IPS-15b (cell line): ENCODE data around the gene CTIF.

Experiments used
- H3K27me3 ChIP-seq: one replicate; pipeline ENCODE4 v1.6.1; 2013; ENCODE audit warnings: low read length; ENCODE audit not compliant: control insufficient read depth, insufficient read depth
- H3K36me3 ChIP-seq: one replicate; pipeline ENCODE4 v1.6.1; 2013; ENCODE audit warnings: low read length; ENCODE audit not compliant: control insufficient read depth, insufficient read depth
- H3K4me1 ChIP-seq: one replicate; pipeline ENCODE4 v1.6.1; 2013; ENCODE audit warnings: mild to moderate bottlenecking, low read length; ENCODE audit not compliant: control insufficient read depth, insufficient read depth
- H3K4me3 ChIP-seq: one replicate; pipeline ENCODE4 v1.5.1; 2013; ENCODE audit warnings: low read depth, low read length
- H3K9ac ChIP-seq: one replicate; pipeline ENCODE4 v1.6.1; 2013; ENCODE audit warnings: low read depth, mild to moderate bottlenecking, low read length
- H3K9me3 ChIP-seq: one replicate; pipeline ENCODE4 v1.6.1; 2013; ENCODE audit warnings: mild to moderate bottlenecking, low read length; ENCODE audit not compliant: control insufficient read depth, insufficient read depth

The CTIF gene

GRCh38 chr18:48887294-48887904, 348.6 kb downstream of the CTIF start:
- no peak overlapping the region for H3K4me3 ChIP-seq
- H3K27me3 ChIP-seq = peaks cover 6% of the 10 kb centered on the region
- no peak overlapping the region for H3K9ac ChIP-seq
- H3K4me1 ChIP-seq = peaks cover 6% of the 10 kb centered on the region
- H3K9me3 ChIP-seq = no peaks in the 10 kb centered on the region
- no peaks in the 10 kb centered on the region for H3K36me3 ChIP-seq

- H3K4me1 ChIP-seq = peaks cover 6% of the 10 kb centered on the region
- no peaks in the 10 kb centered on the region for H3K36me3 ChIP-seq
- no peak overlapping the region for H3K9ac ChIP-seq
- H3K27me3 ChIP-seq = peaks cover 6% of the 10 kb centered on the region
- H3K4me3 ChIP-seq = no peak overlapping the region
- no peaks in the 10 kb centered on the region for H3K9me3 ChIP-seq
Observed at GRCh38 chr18:48887905-48888772, 349.3 kb downstream of the CTIF start.

- peaks cover 6% of the 10 kb centered on the region for H3K4me1 ChIP-seq
- peaks cover 6% of the 10 kb centered on the region for H3K27me3 ChIP-seq
- no peaks in the 10 kb centered on the region for H3K9me3 ChIP-seq
- no peak overlapping the region for H3K9ac ChIP-seq
- H3K4me3 ChIP-seq = no peak overlapping the region
- H3K36me3 ChIP-seq = no peaks in the 10 kb centered on the region
Observed at GRCh38 chr18:48888773-48889080, 349.9 kb downstream of the CTIF start.

GRCh38 chr18:48889115-48889941, 350.5 kb downstream of the CTIF start:
- Histone ChIP-seq H3K9ac (no peak overlapping the region), H3K27me3 (peaks cover 6% of the 10 kb centered on the region), H3K9me3 (no peaks in the 10 kb centered on the region), H3K4me3 (no peak overlapping the region), H3K4me1 (peaks cover 6% of the 10 kb centered on the region), H3K36me3 (no peaks in the 10 kb centered on the region)

GRCh38 chr18:48889981-48890762, 351.3 kb downstream of the CTIF start:
- no peak overlapping the region for H3K4me3 ChIP-seq
- H3K9ac ChIP-seq = no peak overlapping the region
- H3K27me3 ChIP-seq = peaks cover 4% of the 10 kb centered on the region
- no peaks in the 10 kb centered on the region for H3K9me3 ChIP-seq
- no peaks in the 10 kb centered on the region for H3K36me3 ChIP-seq
- peaks cover 6% of the 10 kb centered on the region for H3K4me1 ChIP-seq

GRCh38 chr18:48891721-48892120, 352.9 kb downstream of the CTIF start:
- Histone ChIP-seq H3K4me1 (peaks cover 6% of the 10 kb centered on the region), H3K27me3 (peaks cover 4% of the 10 kb centered on the region), H3K36me3 (no peaks in the 10 kb centered on the region), H3K9me3 (no peaks in the 10 kb centered on the region), H3K9ac (no peak overlapping the region), H3K4me3 (no peak overlapping the region)

GRCh38 chr18:48892146-48892855, 353.5 kb downstream of the CTIF start:
- no peaks in the 10 kb centered on the region for H3K9me3 ChIP-seq
- peaks cover 4% of the 10 kb centered on the region for H3K27me3 ChIP-seq
- H3K4me1 ChIP-seq = peaks cover 6% of the 10 kb centered on the region
- no peak overlapping the region for H3K9ac ChIP-seq
- no peak overlapping the region for H3K4me3 ChIP-seq
- H3K36me3 ChIP-seq = no peaks in the 10 kb centered on the region

GRCh38 chr18:48893061-48893607, 354.3 kb downstream of the CTIF start:
- H3K9me3 ChIP-seq = no peaks in the 10 kb centered on the region
- H3K27me3 ChIP-seq = peaks cover 4% of the 10 kb centered on the region
- H3K36me3 ChIP-seq = no peaks in the 10 kb centered on the region
- H3K9ac ChIP-seq = peak overlapping the region; percentile 47
- no peak overlapping the region for H3K4me3 ChIP-seq
- peaks cover 6% of the 10 kb centered on the region for H3K4me1 ChIP-seq

GRCh38 chr18:48893608-48894600, 355.1 kb downstream of the CTIF start:
- H3K9ac ChIP-seq = peak overlapping the region; percentile 47
- H3K9me3 ChIP-seq = no peaks in the 10 kb centered on the region
- peaks cover 6% of the 10 kb centered on the region for H3K4me1 ChIP-seq
- peaks cover under 1% of the 10 kb centered on the region for H3K27me3 ChIP-seq
- H3K36me3 ChIP-seq = no peaks in the 10 kb centered on the region
- H3K4me3 ChIP-seq = no peak overlapping the region

GRCh38 chr18:48894799-48895346, 356.0 kb downstream of the CTIF start:
- peaks cover 1% of the 10 kb centered on the region for H3K4me1 ChIP-seq
- no peak overlapping the region for H3K9ac ChIP-seq
- no peaks in the 10 kb centered on the region for H3K27me3 ChIP-seq
- H3K4me3 ChIP-seq = no peak overlapping the region
- H3K9me3 ChIP-seq = no peaks in the 10 kb centered on the region
- no peaks in the 10 kb centered on the region for H3K36me3 ChIP-seq
